ENCODE results near the gene UBAP1L.

UBAP1L gene

DNA sequence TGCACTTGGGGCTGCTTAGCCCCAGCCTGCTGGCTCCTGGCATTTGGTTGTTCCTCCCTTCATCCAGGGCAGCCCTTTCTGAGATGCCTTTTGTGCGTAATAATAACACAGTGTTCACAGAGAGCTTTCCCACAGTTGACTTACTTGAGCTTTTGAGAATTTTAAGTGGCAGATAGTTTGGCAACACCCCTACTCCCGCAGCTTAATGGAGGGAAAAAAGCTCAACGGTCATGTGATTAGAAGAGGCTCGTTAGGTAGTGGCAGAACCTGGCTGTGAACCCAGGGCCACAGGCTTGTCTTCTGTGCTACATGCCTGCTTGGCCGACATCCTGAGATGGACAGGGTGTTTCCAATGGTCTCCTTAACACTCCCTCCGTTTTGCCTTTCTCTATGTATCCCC lies 33.7 kb downstream of the UBAP1L start:
- no peaks in the 10 kb centered on the region for H3K79me2 ChIP-seq (ENCODE audit: low read length)
- H3K27me3 ChIP-seq (replicated peaks; ENCODE audit: insufficient read depth, low read length): 0 out of 2 replicates have a peak, but pooled peaks cover 3% of the 10 kb centered on the region
- H3K9me2 ChIP-seq (replicated peaks; ENCODE audit: insufficient read depth, low read length): no peaks in the 10 kb centered on the region
- no peaks in the 10 kb centered on the region for H3K36me3 ChIP-seq (replicated peaks; ENCODE audit: insufficient read depth, low read length)
- no peak overlapping the region for H3K4me3 ChIP-seq (ENCODE audit: low read length)
- no peaks in the 10 kb centered on the region for H3K4me1 ChIP-seq (ENCODE audit: low read length)
- no peak overlapping the region for H3K4me2 ChIP-seq (ENCODE audit: low read depth, low read length)
- H3K9me3 ChIP-seq (replicated peaks; ENCODE audit: insufficient read depth, low read length): no peaks in the 10 kb centered on the region
- no peak for DNase-seq
- H4K20me1 ChIP-seq (ENCODE audit: insufficient read depth, low read length): no peaks in the 10 kb centered on the region
- no peak overlapping the region for H3K27ac ChIP-seq (ENCODE audit: low read length)
- no peaks in the 10 kb centered on the region for H3F3A ChIP-seq (ENCODE audit: insufficient read depth, low read length)
- no peak overlapping the region for H3K9ac ChIP-seq (ENCODE audit: low read length)
- H2AFZ ChIP-seq (ENCODE audit: low read length): no peak overlapping the region
- TF ChIP-seq EZH2 (optimal IDR thresholded peaks at IDR 0.05; ENCODE audit: low read depth, low read length) (no peak), CTCF (IDR thresholded peaks at IDR 0.05; ENCODE audit: low read length) (no peak), EZH2phosphoT487 (IDR thresholded peaks at IDR 0.05; ENCODE audit: low read length) (no peak)

- Histone ChIP-seq H3K36me3 (replicated peaks; ENCODE audit: insufficient read depth, low read length) (no peaks in the 10 kb centered on the region), H3K9ac (ENCODE audit: low read length) (no peak overlapping the region), H3F3A (ENCODE audit: insufficient read depth, low read length) (no peaks in the 10 kb centered on the region), H3K4me3 (ENCODE audit: low read length) (no peak overlapping the region), H4K20me1 (ENCODE audit: insufficient read depth, low read length) (no peaks in the 10 kb centered on the region), H3K79me2 (ENCODE audit: low read length) (no peaks in the 10 kb centered on the region), H3K9me3 (replicated peaks; ENCODE audit: insufficient read depth, low read length) (no peaks in the 10 kb centered on the region), H3K4me2 (ENCODE audit: low read depth, low read length) (no peak overlapping the region), H3K27me3 (replicated peaks; ENCODE audit: insufficient read depth, low read length) (0 out of 2 replicates have a peak, but pooled peaks cover 3% of the 10 kb centered on the region), H3K4me1 (ENCODE audit: low read length) (no peaks in the 10 kb centered on the region), H3K27ac (ENCODE audit: low read length) (no peak overlapping the region), H3K9me2 (replicated peaks; ENCODE audit: insufficient read depth, low read length) (no peaks in the 10 kb centered on the region), H2AFZ (ENCODE audit: low read length) (no peak overlapping the region)
- DNase-seq: no peak
- TF ChIP-seq EZH2phosphoT487 (IDR thresholded peaks at IDR 0.05; ENCODE audit: low read length) (no peak), EZH2 (optimal IDR thresholded peaks at IDR 0.05; ENCODE audit: low read depth, low read length) (no peak), CTCF (IDR thresholded peaks at IDR 0.05; ENCODE audit: low read length) (no peak)
Observed at GRCh38 chr15:65079580-65079979, 35.4 kb downstream of the UBAP1L start.

DNA sequence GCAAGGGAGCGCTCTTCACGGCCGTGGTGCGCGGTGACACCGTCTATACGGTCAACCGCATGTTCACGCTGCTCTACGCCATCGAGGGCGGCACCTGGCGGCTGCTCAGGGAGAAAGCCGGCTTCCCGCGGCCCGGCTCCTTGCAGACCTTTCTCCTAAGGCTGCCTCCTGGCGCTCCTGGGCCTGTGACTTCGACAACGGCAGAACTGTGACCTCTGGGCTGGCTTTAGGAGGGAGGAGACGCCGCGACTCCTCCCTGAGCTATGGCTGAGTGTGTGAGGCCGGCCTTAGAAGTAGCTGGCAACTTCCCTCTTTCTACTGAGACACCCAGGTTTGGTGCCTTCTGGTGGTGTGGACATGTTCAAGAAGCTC lies 37.0 kb downstream of the UBAP1L start:
- no peaks in the 10 kb centered on the region for H3K9me2 ChIP-seq (replicated peaks; ENCODE audit: insufficient read depth, low read length)
- 0 out of 2 replicates have a peak, but pooled peaks cover 3% of the 10 kb centered on the region for H3K27me3 ChIP-seq (replicated peaks; ENCODE audit: insufficient read depth, low read length)
- H3K36me3 ChIP-seq (replicated peaks; ENCODE audit: insufficient read depth, low read length): no peaks in the 10 kb centered on the region
- H2AFZ ChIP-seq (ENCODE audit: low read length): no peak overlapping the region
- no peak overlapping the region for H3K4me2 ChIP-seq (ENCODE audit: low read depth, low read length)
- peak; percentile 47 for TF ChIP-seq CTCF (IDR thresholded peaks at IDR 0.05; ENCODE audit: low read length)
- TF ChIP-seq EZH2phosphoT487 (IDR thresholded peaks at IDR 0.05; ENCODE audit: low read length): no peak
- TF ChIP-seq EZH2 (optimal IDR thresholded peaks at IDR 0.05; ENCODE audit: low read depth, low read length): no peak
- no peak overlapping the region for H3K4me3 ChIP-seq (ENCODE audit: low read length)
- no peaks in the 10 kb centered on the region for H3K4me1 ChIP-seq (ENCODE audit: low read length)
- H3K79me2 ChIP-seq (ENCODE audit: low read length): no peaks in the 10 kb centered on the region
- no peak overlapping the region for H3K27ac ChIP-seq (ENCODE audit: low read length)
- H3F3A ChIP-seq (ENCODE audit: insufficient read depth, low read length): no peaks in the 10 kb centered on the region
- no peaks in the 10 kb centered on the region for H4K20me1 ChIP-seq (ENCODE audit: insufficient read depth, low read length)
- H3K9me3 ChIP-seq (replicated peaks; ENCODE audit: insufficient read depth, low read length): no peaks in the 10 kb centered on the region
- peak; percentile 41 for DNase-seq
- no peak overlapping the region for H3K9ac ChIP-seq (ENCODE audit: low read length)
